ENCODE results near the gene KDELR1. TPM values are rescaled to one million over a fixed set of nuclear protein-coding genes. Genes with fewer than 3 reads are reported as not detected.

Gene KDELR1
- total and polyA plus RNA-seq, 9 of the 15 experiments (the other 6 are each of a cell fraction or from before 2014, with no cell fraction given) = 6.1 to 165 (median 58.5) TPM

GRCh38 chr19:48338253-48338755, 53.0 kb downstream of the KDELR1 start:
- CTCF ChIA-PET (ENCODE audit: low intra/inter-chr PET ratio) = no interaction called here
- Histone ChIP-seq H3K4me3 (no peak overlapping the region), H4K20me1 (replicated peaks; ENCODE audit: control insufficient read depth, insufficient read depth, low read length) (no peaks in the 10 kb centered on the region), H3K79me2 (ENCODE audit: control insufficient read depth, insufficient read depth, low read length) (no peaks in the 10 kb centered on the region), H3K9me3 (replicated peaks; ENCODE audit: control insufficient read depth, insufficient read depth, low read depth, low read length) (no peaks in the 10 kb centered on the region), H3K9me1 (ENCODE audit: control insufficient read depth, insufficient read depth, low read length) (no peaks in the 10 kb centered on the region), H3K9ac (ENCODE audit: insufficient read depth in 1 of 2, low read depth in 2 of 2, low read length in 2 of 2) (peak overlapping the region in 1 of 2 experiments; percentile 87; a peak in 2 of 4 replicates), H3K27me3 (ENCODE audit: control insufficient read depth in 2 of 2, insufficient read depth in 2 of 2, low read length in 2 of 2) (no peaks in the 10 kb centered on the region), H2AFZ (ENCODE audit: low read depth, low read length) (no peak overlapping the region), H3K36me3 (ENCODE audit: control insufficient read depth, insufficient read depth, low read length) (peaks cover 4% of the 10 kb centered on the region; the same call in 2 of the 3 replicates), H3K27ac (ENCODE audit: extremely low read depth, low read depth, low read length) (no peak overlapping the region), H3K4me2 (ENCODE audit: insufficient read depth, low read length) (no peak overlapping the region), H3K4me1 (replicated peaks in 1 of 2; ENCODE audit: control insufficient read depth in 2 of 2, insufficient read depth in 2 of 2, low read length in 2 of 2) (peaks cover 7 to 45% of the 10 kb centered on the region in 2 experiments; a peak in 4 of 5 replicates)
- no TSS peak for BruUV-seq (replicated peaks)
- ATAC-seq (no peak), FAIRE-seq (no peak), DNase-seq (ENCODE audit: extremely low read depth in 1 of 4, low spot score in 3 of 4) (no peak)
- intact Hi-C loops (cut with micrococcal nuclease) = no loop called here
- POLR2A ChIA-PET = no interaction called here
- WGBS (ENCODE audit: insufficient coverage, low coverage, missing lambda C conversion rate) = 82% methylated on average over 11 of the region's 14 CpGs
- no peak for TF ChIP-seq POLR2AphosphoS2 (IDR thresholded peaks at IDR 0.05; ENCODE audit: low read length)
- no peak for TF ChIP-seq SNIP1 (IDR thresholded peaks at IDR 0.05; ENCODE audit: low read depth)
- no peak for TF ChIP-seq MAFK (IDR thresholded peaks at IDR 0.05; ENCODE audit: low read length)
- no peak for TF ChIP-seq NCOA4 (IDR thresholded peaks at IDR 0.05; ENCODE audit: partially characterized antibody)
- no peak for TF ChIP-seq RNF2 (IDR thresholded peaks at IDR 0.05)
- TF ChIP-seq DNMT1 (IDR thresholded peaks at IDR 0.05) = no peak
- TF ChIP-seq XRCC5 (IDR thresholded peaks at IDR 0.05; ENCODE audit: low read depth, low read length) = no peak
- no peak for TF ChIP-seq TCF7L2 (IDR thresholded peaks at IDR 0.05; ENCODE audit: low read depth, low read length)
- no peak for TF ChIP-seq FOXA1 (IDR thresholded peaks at IDR 0.05; ENCODE audit: borderline replicate concordance)
- TF ChIP-seq CBFB (CRISPR knock-in tag; IDR thresholded peaks at IDR 0.05) = no peak
- no peak for TF ChIP-seq PHF20 (IDR thresholded peaks at IDR 0.05; ENCODE audit: partially characterized antibody)
- TF ChIP-seq ZNF12 (CRISPR knock-in tag; IDR thresholded peaks at IDR 0.05) = no peak
- TF ChIP-seq ZNF780A (CRISPR knock-in tag; IDR thresholded peaks at IDR 0.05) = no peak
- TF ChIP-seq BRCA1 (IDR thresholded peaks at IDR 0.05) = no peak
- no peak for TF ChIP-seq BRCA1 (CRISPR knock-in tag; IDR thresholded peaks at IDR 0.05)
- no peak for TF ChIP-seq SMC3 (conservative IDR thresholded peaks at IDR 0.05; ENCODE audit: insufficient read depth, low read depth, low read length)
- no peak for TF ChIP-seq DMBX1 (CRISPR knock-in tag; IDR thresholded peaks at IDR 0.05; ENCODE audit: borderline replicate concordance)
- TF ChIP-seq, protein P1, sequence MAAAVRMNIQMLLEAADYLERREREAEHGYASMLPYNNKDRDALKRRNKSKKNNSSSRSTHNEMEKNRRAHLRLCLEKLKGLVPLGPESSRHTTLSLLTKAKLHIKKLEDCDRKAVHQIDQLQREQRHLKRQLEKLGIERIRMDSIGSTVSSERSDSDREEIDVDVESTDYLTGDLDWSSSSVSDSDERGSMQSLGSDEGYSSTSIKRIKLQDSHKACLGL (CRISPR knock-in tag; IDR thresholded peaks at IDR 0.05; ENCODE audit: borderline replicate concordance, poor library complexity, severe bottlenecking) = no peak
- in situ Hi-C loops (cut with MboI) = no loop called here

Measured in K562 (cell line).